GM21447 (cell line): Measurements from ENCODE around the gene RNF19B.

Source experiments
- ATAC-seq: cut with Tn5 transposase; IDR thresholded peaks from one replicate; pipeline ENCODE4 v1.9.1; 2021; ENCODE audit not compliant: unreplicated experiment

The RNF19B gene

GRCh38 chr1:32889731-32890278 is 74.8 kb downstream of the RNF19B start:
- no peak for ATAC-seq

DNA sequence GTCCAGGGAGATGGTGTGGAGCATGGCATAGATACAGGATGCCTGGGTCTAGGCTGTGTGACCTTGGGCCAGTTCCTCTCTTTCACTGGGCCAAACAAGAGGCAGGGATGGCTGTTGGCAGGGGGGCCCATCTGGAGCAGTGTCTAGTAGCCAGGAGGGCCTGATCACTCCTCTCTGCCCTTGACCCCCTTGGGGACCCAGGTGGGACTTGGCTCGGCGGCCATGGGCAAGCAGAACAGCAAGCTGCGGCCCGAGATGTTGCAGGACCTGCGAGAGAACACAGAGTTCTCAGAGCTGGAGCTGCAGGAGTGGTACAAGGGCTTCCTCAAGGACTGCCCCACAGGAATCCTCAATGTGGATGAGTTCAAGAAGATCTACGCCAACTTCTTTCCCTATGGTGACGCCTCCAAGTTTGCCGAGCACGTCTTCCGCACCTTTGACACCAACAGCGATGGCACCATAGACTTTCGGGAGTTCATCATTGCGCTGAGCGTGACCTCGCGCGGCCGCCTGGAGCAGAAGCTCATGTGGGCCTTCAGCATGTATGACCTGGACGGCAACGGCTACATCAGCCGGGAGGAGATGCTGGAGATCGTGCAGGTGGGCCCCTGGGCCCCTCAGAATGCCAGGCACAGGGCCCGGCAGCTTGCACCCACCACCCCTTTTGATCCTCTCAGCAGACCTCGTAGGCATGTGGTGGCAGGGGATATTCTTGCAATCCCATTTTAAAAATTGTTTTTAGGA is 75.8 kb downstream of the RNF19B start:
- ATAC-seq: no peak

DNA sequence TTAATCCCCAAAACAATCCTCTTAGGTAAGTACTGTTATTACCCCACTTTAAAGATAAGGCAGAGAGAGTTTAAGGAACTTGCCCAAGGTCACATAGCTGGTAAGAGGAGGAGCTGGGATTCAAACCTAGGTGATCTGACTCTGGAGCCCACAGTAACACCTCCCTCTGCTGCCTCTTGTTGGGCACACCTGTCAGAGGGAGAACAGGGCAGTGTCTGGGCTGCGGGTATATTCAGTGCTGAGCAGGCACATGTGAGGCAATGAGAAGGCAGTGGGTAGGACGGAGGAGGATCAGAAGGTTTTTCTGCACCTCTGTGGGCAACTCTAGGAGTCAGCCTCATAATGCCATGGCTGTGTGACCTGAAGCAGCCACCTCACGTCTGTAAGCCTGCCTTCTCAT is 76.5 kb downstream of the RNF19B start:
- ATAC-seq: no peak

DNA sequence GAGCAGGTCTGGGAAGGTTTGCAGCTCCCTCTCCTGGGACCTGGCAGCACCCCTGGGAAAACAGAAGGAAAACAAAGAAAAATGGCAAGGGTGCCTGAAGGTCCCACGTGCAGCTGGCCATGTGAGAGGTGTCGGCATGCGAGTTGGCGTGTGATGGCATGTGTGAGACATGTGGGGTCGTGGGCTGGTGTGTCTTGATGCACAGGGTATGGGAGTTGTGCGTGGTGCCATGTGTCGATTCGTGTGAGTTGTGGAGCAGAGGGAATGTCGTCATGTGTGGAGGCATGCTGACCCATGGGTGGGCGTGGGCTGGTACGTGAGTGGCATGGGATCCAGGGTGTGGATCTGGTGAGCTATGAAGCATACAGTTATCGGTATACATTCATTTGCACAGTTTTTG is 77.0 kb downstream of the RNF19B start:
- no peak for ATAC-seq

- ATAC-seq: no peak
Observed at GRCh38 chr1:32886828-32887414, 77.7 kb downstream of the RNF19B start.
